Neural cell (in vitro differentiated cells): Measurements from ENCODE around the gene CDK6. TPM values are rescaled to one million over a fixed set of nuclear protein-coding genes. Genes with fewer than 3 reads are reported as not detected.

Experiments used
- H2AFZ ChIP-seq: fragments of 200-600, 300-800 bp; sonication (generic), shearing (Covaris generic); 2 replicates; pipeline ENCODE4 v1.6.0; 2014; ENCODE audit warnings: low read depth, mild to moderate bottlenecking, antibody characterized with exemption, low read length, moderate library complexity
- H3F3A ChIP-seq: fragments of 200-600 bp; shearing (Covaris generic); 2 replicates; pipeline ENCODE4 v1.6.1; 2016; ENCODE audit warnings: mild to moderate bottlenecking, moderate library complexity, mixed read lengths, antibody characterized with exemption, low read length; ENCODE audit not compliant: insufficient read depth, poor library complexity, severe bottlenecking
- H3K27ac ChIP-seq: fragments of 200-600, 300-800 bp; sonication (generic), shearing (Covaris generic); 2 replicates; pipeline ENCODE4 v1.5.1; 2014; ENCODE audit warnings: mild to moderate bottlenecking, low read length, moderate library complexity
- H3K27me3 ChIP-seq: fragments of 300-800, 200-600 bp; sonication (generic), shearing (Covaris generic); 2 replicates; pipeline ENCODE4 v1.6.0; 2014; ENCODE audit warnings: mild to moderate bottlenecking, low read depth, low read length, moderate library complexity; ENCODE audit not compliant: insufficient read depth
- H3K36me3 ChIP-seq: fragments of 300-800, 200-600 bp; sonication (generic), shearing (Covaris generic); 2 replicates; pipeline ENCODE4 v1.5.1; 2014; ENCODE audit warnings: mild to moderate bottlenecking, antibody characterized with exemption, low read length, moderate library complexity; ENCODE audit not compliant: insufficient read depth
- H3K4me2 ChIP-seq: fragments of 300-800, 200-600 bp; sonication (generic), shearing (Covaris generic); 2 replicates; pipeline ENCODE4 v1.6.0; 2014; ENCODE audit warnings: mild to moderate bottlenecking, low read length
- H3K4me3 ChIP-seq: fragments of 300-800, 200-600 bp; sonication (generic), shearing (Covaris generic); 2 replicates; pipeline ENCODE4 v1.5.1; 2014; ENCODE audit warnings: mild to moderate bottlenecking, low read length, moderate library complexity
- H3K79me2 ChIP-seq: fragments of 200-600 bp; shearing (Covaris generic); replicated peaks from 2 replicates; pipeline ENCODE4 v1.6.0; 2014; ENCODE audit warnings: mild to moderate bottlenecking, low read length, moderate library complexity; ENCODE audit not compliant: insufficient read depth
- H3K9ac ChIP-seq: fragments of 300-800, 200-600 bp; sonication (generic), shearing (Covaris generic); 2 replicates; pipeline ENCODE4 v1.6.1; 2016; ENCODE audit warnings: mild to moderate bottlenecking, low read length, mixed read lengths
- H3K9me2 ChIP-seq: fragments of 200-600 bp; shearing (Covaris generic); 2 replicates; pipeline ENCODE4 v1.6.1; 2016; ENCODE audit warnings: mild to moderate bottlenecking, low read length, mixed read lengths; ENCODE audit not compliant: insufficient read depth
- H3K9me3 ChIP-seq: fragments of 200-600, 300-800 bp; sonication (generic), shearing (Covaris generic); 2 replicates; pipeline ENCODE4 v1.6.1; 2016; ENCODE audit warnings: mild to moderate bottlenecking, mixed run types, low read length, moderate library complexity, mixed read lengths
- H4K20me1 ChIP-seq: fragments of 200-600 bp; shearing (Covaris generic); 2 replicates; pipeline ENCODE4 v1.6.1; 2016; ENCODE audit warnings: mild to moderate bottlenecking, mixed run types; ENCODE audit not compliant: insufficient read depth
- EZH2 ChIP-seq: fragments of 200-600, 300-800 bp; shearing (Covaris generic), sonication (generic); IDR thresholded peaks from 2 replicates; pipeline ENCODE4 v1.6.1; 2014; ENCODE audit warnings: antibody characterized with exemption, low read length, borderline replicate concordance, mild to moderate bottlenecking; ENCODE audit not compliant: insufficient read depth, poor library complexity, severe bottlenecking
- MXI1 ChIP-seq: fragments of 450-650 bp; conservative IDR thresholded peaks from 2 replicates; pipeline ENCODE4 v1.6.1; 2014; ENCODE audit warnings: antibody characterized with exemption, mild to moderate bottlenecking; ENCODE audit not compliant: poor library complexity, severe bottlenecking
- RAD21 ChIP-seq: fragments of 450-650 bp; conservative IDR thresholded peaks from 2 replicates; pipeline ENCODE4 v1.6.1; 2014; ENCODE audit warnings: antibody characterized with exemption, mild to moderate bottlenecking, moderate library complexity
- SMC3 ChIP-seq: fragments of 450-650 bp; conservative IDR thresholded peaks from 2 replicates; pipeline ENCODE4 v1.6.1; 2014; ENCODE audit warnings: antibody characterized with exemption, mild to moderate bottlenecking, moderate library complexity; ENCODE audit not compliant: poor library complexity
- polyA plus RNA-seq: library from polyadenylated mRNA; depleted of rRNA; stranded (reverse); fragments of >200 nt; gene quantifications from 2 replicates; pipeline ENCODE4 v1.2.3, GENCODE V29; 2014
- TF ChIP-seq, protein P1 (sequence below): fragments of 450-650 bp; IDR thresholded peaks from 2 replicates; pipeline ENCODE4 v1.5.1; 2014; ENCODE audit warnings: antibody characterized with exemption, mild to moderate bottlenecking, moderate library complexity; ENCODE audit not compliant: poor library complexity, severe bottlenecking
- TF ChIP-seq, protein P2 (sequence below): IDR thresholded peaks from 2 replicates; pipeline ENCODE4 v1.6.1; 2012; ENCODE audit warnings: borderline replicate concordance

CDK6 gene
- polyA plus RNA-seq, 1 donor from 2014 or later: 4.1 TPM

DNA sequence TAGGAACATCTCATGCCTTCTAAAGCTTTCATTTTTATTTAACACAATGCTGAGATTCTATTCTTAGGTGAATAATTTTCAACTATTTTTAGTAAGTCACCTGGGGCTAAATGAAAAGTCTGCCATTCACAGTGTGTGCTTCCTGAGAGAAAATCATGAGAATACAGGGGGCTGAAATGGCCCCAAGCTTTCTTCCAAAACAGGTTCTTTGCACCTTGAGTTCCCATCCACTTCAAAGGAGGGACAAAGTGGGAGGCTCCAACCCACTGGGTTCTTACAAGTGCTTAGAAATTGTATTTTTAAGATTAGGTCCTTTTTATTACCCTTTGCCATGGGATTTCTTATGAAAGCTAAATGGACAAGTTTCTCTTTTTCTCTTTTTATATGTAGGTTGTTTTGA is 224.6 kb downstream of the CDK6 start:
- Histone ChIP-seq H4K20me1 (no peaks in the 10 kb centered on the region), H2AFZ (no peak overlapping the region), H3K27me3 (peaks cover 9% of the 10 kb centered on the region), H3K9ac (no peak overlapping the region), H3K9me3 (no peaks in the 10 kb centered on the region), H3K27ac (no peak overlapping the region), H3K36me3 (no peaks in the 10 kb centered on the region), H3K79me2 (no peaks in the 10 kb centered on the region), H3K4me2 (no peak overlapping the region), H3F3A (no peaks in the 10 kb centered on the region), H3K4me3 (no peak overlapping the region), H3K9me2 (no peaks in the 10 kb centered on the region)
- TF ChIP-seq, protein P1, sequence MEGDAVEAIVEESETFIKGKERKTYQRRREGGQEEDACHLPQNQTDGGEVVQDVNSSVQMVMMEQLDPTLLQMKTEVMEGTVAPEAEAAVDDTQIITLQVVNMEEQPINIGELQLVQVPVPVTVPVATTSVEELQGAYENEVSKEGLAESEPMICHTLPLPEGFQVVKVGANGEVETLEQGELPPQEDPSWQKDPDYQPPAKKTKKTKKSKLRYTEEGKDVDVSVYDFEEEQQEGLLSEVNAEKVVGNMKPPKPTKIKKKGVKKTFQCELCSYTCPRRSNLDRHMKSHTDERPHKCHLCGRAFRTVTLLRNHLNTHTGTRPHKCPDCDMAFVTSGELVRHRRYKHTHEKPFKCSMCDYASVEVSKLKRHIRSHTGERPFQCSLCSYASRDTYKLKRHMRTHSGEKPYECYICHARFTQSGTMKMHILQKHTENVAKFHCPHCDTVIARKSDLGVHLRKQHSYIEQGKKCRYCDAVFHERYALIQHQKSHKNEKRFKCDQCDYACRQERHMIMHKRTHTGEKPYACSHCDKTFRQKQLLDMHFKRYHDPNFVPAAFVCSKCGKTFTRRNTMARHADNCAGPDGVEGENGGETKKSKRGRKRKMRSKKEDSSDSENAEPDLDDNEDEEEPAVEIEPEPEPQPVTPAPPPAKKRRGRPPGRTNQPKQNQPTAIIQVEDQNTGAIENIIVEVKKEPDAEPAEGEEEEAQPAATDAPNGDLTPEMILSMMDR: no peak

DNA sequence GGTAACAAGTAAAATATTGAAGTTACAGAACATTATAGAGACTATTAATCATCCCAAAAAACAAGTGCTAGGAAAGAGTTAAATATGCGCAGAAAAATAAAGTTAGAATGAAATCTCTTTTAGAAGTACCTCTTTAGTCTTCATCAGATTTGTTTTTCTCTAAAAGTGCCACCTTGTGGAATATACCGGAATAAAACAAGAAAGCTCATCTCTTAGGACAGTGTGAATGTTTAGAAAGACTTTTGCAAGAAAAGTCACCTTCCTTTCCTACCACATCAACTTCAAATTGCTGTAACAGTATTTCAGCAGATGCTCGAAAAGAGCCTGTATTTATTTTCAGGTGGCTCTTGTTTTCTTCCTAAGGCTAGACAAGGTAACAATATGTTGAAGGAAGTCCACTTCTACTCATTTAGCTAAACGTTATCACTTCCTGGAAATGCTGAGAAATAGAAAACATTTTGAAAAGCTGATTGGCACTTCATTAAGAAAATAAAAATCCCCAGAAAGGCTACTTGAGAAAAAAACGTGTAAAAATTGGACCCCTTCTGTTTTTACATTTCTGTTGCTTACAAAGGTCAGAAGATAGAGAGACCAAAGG is 226.4 kb downstream of the CDK6 start:
- no peak overlapping the region for H2AFZ ChIP-seq

More for the DNA sequence above, 226.4 kb downstream of the CDK6 start:
- Histone ChIP-seq H3K27ac (no peak overlapping the region), H3K9ac (no peak overlapping the region), H3K4me3 (no peak overlapping the region), H3K36me3 (no peaks in the 10 kb centered on the region), H3K79me2 (no peaks in the 10 kb centered on the region), H4K20me1 (no peaks in the 10 kb centered on the region), H3K27me3 (peaks cover 9% of the 10 kb centered on the region), H3F3A (no peaks in the 10 kb centered on the region), H3K9me3 (no peaks in the 10 kb centered on the region), H3K9me2 (no peaks in the 10 kb centered on the region), H3K4me2 (no peak overlapping the region)
- TF ChIP-seq RAD21: no peak
- TF ChIP-seq MXI1: no peak
- peak; percentile 49 for TF ChIP-seq SMC3
- no peak for TF ChIP-seq EZH2
- TF ChIP-seq, protein P1: peak; percentile 52
- TF ChIP-seq, protein P2, sequence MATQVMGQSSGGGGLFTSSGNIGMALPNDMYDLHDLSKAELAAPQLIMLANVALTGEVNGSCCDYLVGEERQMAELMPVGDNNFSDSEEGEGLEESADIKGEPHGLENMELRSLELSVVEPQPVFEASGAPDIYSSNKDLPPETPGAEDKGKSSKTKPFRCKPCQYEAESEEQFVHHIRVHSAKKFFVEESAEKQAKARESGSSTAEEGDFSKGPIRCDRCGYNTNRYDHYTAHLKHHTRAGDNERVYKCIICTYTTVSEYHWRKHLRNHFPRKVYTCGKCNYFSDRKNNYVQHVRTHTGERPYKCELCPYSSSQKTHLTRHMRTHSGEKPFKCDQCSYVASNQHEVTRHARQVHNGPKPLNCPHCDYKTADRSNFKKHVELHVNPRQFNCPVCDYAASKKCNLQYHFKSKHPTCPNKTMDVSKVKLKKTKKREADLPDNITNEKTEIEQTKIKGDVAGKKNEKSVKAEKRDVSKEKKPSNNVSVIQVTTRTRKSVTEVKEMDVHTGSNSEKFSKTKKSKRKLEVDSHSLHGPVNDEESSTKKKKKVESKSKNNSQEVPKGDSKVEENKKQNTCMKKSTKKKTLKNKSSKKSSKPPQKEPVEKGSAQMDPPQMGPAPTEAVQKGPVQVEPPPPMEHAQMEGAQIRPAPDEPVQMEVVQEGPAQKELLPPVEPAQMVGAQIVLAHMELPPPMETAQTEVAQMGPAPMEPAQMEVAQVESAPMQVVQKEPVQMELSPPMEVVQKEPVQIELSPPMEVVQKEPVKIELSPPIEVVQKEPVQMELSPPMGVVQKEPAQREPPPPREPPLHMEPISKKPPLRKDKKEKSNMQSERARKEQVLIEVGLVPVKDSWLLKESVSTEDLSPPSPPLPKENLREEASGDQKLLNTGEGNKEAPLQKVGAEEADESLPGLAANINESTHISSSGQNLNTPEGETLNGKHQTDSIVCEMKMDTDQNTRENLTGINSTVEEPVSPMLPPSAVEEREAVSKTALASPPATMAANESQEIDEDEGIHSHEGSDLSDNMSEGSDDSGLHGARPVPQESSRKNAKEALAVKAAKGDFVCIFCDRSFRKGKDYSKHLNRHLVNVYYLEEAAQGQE: no peak
